NB4 (cell line): ENCODE data around the gene AP3S2.

Experiments
- CTCF ChIP-seq: IDR thresholded peaks from one replicate; pipeline ENCODE4 v1.5.1; 2012; ENCODE audit warnings: low read depth, low read length
- POLR2A ChIP-seq: IDR thresholded peaks from 2 replicates; pipeline ENCODE4 v1.6.1; 2011; ENCODE audit warnings: mild to moderate bottlenecking; ENCODE audit not compliant: insufficient read length; ENCODE audit errors: extremely low read depth

GRCh38 chr15:89928421-89928820 lies 34.6 kb upstream of the AP3S2 start:
- TF ChIP-seq POLR2A (no peak), CTCF (no peak)
